Bronchial epithelial cell (primary cell): ENCODE results near the gene PREP. TPM values are rescaled to one million over a fixed set of nuclear protein-coding genes. Genes with fewer than 3 reads are reported as not detected.
"Not testable (repeated sequence)": the region's sequence is repeated elsewhere in the genome, so short reads cannot be mapped to it uniquely, and the experiment has no call there.

Source experiments
- DNase-seq: peaks from one replicate; pipeline ENCODE4 v3.0.0-alpha.2; 2010; ENCODE audit warnings: low read depth
- FAIRE-seq: peaks from 2 replicates; lab custom pipeline; 2011; peaks lifted over from hg19 to GRCh38; lab: Jason Lieb, UNC
- H3K27me3 ChIP-seq: 2 replicates; pipeline ENCODE4 v1.5.1; 2011; ENCODE audit warnings: low read length; ENCODE audit not compliant: control insufficient read depth, insufficient read depth
- H3K36me3 ChIP-seq: 2 replicates; pipeline ENCODE4 v1.5.1; 2011; ENCODE audit warnings: low read length; ENCODE audit not compliant: control insufficient read depth, insufficient read depth
- H3K4me3 ChIP-seq: 2 replicates; pipeline ENCODE4 v1.5.1; 2011; ENCODE audit warnings: mild to moderate bottlenecking, low read depth, low read length, control low read depth
- total RNA-seq: library from RNA; depleted of rRNA; stranded (reverse); fragments of >200 nt; gene quantifications from 2 replicates; pipeline ENCODE4 v1.2.1, GENCODE V29; 2014
- TF ChIP-seq, protein P1 (sequence below): IDR thresholded peaks from 2 replicates; pipeline ENCODE4 v1.5.1; 2011; ENCODE audit warnings: mild to moderate bottlenecking, moderate library complexity, low read length, control low read depth, inconsistent platforms; ENCODE audit not compliant: insufficient read depth, severe bottlenecking

PREP gene
- total RNA-seq, 1 donor from 2014 or later, result 30.5 TPM

DNA sequence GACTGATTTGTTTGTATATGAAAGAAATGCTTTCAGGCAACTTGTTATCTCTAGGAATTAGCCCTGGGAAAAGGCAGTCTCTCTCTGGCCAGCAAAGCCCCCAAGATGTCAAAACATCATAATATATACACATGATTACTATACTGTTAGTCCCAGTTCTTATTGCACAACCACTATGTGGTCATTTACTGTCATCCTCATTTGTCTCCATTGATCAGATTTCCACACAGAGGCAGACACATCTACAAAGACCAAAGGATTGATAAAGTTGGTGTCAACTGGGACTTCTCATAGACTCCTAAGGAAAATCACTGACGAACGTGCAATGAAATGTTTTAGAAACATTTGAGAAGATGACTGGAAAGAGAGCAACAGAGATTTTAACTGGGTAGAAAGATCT is 151.2 kb downstream of the PREP start:
- Histone ChIP-seq H3K4me3 (no peak overlapping the region), H3K36me3 (no peaks in the 10 kb centered on the region), H3K27me3 (peaks cover 2% of the 10 kb centered on the region)
- FAIRE-seq (no peak), DNase-seq (no peak)
- TF ChIP-seq, protein P1, sequence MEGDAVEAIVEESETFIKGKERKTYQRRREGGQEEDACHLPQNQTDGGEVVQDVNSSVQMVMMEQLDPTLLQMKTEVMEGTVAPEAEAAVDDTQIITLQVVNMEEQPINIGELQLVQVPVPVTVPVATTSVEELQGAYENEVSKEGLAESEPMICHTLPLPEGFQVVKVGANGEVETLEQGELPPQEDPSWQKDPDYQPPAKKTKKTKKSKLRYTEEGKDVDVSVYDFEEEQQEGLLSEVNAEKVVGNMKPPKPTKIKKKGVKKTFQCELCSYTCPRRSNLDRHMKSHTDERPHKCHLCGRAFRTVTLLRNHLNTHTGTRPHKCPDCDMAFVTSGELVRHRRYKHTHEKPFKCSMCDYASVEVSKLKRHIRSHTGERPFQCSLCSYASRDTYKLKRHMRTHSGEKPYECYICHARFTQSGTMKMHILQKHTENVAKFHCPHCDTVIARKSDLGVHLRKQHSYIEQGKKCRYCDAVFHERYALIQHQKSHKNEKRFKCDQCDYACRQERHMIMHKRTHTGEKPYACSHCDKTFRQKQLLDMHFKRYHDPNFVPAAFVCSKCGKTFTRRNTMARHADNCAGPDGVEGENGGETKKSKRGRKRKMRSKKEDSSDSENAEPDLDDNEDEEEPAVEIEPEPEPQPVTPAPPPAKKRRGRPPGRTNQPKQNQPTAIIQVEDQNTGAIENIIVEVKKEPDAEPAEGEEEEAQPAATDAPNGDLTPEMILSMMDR, result no peak

DNA sequence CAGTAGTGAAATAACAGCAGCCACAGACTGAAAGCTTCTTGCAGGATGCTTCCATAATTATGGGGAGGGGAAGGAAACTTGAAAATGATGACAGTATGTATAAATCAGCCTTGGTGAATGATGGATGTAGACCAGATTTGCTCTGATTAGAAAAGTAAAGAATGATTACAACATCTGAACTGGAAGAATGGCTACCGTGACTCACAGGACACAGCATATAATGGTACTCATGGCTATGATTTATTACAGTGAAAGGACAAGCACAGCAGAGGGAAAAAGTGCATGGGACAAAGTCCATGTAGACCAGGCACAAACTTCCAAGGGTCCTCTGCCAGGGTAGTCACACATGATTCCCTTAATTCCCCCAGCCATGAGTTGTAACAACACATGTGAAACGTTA is 152.3 kb downstream of the PREP start:
- TF ChIP-seq, protein P1, result no peak
- DNase-seq, result peak; percentile 36

DNA sequence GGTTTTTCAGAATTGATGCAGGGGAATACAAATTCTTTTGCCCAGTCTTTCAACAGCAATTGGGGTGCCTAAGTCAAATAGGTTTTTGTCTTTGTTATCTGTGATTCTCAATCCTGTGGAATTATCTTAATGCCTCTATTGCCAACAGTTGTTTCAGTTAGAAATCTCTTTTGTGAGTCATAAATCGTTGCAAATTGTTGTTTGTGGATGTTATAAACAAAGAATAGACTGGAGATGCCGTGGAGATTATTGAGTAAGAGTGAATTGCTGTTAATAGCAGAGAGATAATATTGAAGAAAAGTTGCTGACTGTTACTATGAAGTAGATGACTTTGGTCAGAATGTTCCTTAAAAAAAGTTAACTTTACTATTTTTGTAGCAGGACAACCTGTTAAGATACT is 159.4 kb downstream of the PREP start:
- Histone ChIP-seq H3K36me3 (no peaks in the 10 kb centered on the region), H3K27me3 (peaks cover 2% of the 10 kb centered on the region), H3K4me3 (no peak overlapping the region)
- TF ChIP-seq, protein P1, result no peak
- no peak for FAIRE-seq
- no peak for DNase-seq

More for the DNA sequence above, 152.3 kb downstream of the PREP start:
- Histone ChIP-seq H3K36me3 (no peaks in the 10 kb centered on the region), H3K4me3 (no peak overlapping the region), H3K27me3 (peaks cover 2% of the 10 kb centered on the region)
- FAIRE-seq, result no peak

DNA sequence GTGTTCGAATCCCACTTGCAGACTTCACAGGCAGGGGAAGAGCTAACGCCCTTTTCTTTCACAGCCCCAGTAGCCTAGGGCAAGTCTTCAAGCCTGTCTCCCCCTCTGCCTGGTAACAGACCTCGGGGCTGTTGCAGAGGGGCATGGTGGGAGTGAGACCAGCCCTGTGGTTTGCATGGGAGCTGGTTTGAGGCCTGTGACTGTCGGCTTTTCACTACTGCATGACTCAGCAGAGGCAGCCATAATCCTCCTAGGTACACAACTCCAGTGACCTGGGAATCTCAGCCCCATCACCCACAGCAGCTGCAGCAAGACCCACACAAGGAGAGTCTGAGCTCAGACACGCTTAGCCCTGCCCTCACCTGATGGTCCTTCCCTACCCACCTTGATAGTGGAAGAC is 167.7 kb downstream of the PREP start:
- Histone ChIP-seq H3K27me3 (no peaks in the 10 kb centered on the region), H3K4me3 (no peak overlapping the region), H3K36me3 (no peaks in the 10 kb centered on the region)
- FAIRE-seq (no peak), DNase-seq (no peak)
- TF ChIP-seq, protein P1, result no peak

DNA sequence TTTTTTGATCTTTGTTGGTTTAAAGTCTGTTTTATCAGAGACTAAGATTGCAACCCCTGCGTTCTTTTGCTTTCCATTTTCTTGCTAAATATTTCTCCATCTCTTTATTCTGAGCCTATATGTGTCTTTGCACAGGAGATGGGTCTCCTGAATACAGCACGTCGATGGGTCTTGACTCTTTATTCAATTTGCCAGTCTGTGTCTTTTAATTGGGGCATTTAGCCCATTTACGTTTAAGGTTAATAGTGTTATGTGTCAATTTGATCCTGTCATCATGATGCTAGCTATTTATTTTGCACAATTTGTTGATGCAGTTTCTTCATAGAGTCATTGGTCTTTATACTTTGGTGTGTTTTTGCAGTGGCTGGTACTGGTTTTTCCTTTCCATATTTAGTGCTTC is 171.1 kb downstream of the PREP start:
- H3K4me3 ChIP-seq, H3K27me3 ChIP-seq, DNase-seq, H3K36me3 ChIP-seq, FAIRE-seq: not testable (repeated sequence)

Other genes with a start within 250 kb of the PREP start
- 1.4 and 5.8 TPM in 2 replicates for gene POPDC3, start 223.1 kb downstream of the PREP start, total RNA-seq